Effector CD4-positive, alpha-beta T cell (primary cell): ENCODE data around the gene EGLN2.
"Not testable (repeated sequence)": the region's sequence is repeated elsewhere in the genome, so short reads cannot be mapped to it uniquely, and the experiment has no call there.

Source experiments
- DNase-seq: peaks from one replicate; pipeline ENCODE4 v3.0.0-alpha.2; 2020

The EGLN2 gene

DNA sequence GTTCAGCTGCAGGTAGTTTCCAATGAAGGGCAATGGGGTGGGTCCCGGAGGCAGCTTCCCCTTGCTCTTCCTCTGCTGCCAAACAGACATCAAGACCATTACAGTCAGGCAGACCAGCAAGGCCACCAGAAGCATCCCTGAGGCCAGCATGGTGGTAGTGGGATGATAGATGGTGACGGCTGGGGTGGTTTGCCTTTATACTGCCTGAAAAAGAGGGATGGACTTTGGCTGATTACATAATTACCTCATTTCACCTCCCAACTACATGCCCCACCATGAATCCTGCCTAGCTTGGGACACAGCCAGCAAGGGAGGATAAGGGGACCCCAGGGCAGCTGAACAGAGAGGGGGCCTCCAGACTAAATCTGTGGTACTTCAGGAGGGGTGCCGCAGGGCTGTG lies 51.3 kb downstream of the EGLN2 start, which contains the start of gene CYP2A6:
Gene CYP2A6, minus strand, starts transcription at position 171 of the 400 bp plus-strand sequence. Its CDS starts 21 bp downstream, at position 150.
- DNase-seq = not testable (repeated sequence)

DNA sequence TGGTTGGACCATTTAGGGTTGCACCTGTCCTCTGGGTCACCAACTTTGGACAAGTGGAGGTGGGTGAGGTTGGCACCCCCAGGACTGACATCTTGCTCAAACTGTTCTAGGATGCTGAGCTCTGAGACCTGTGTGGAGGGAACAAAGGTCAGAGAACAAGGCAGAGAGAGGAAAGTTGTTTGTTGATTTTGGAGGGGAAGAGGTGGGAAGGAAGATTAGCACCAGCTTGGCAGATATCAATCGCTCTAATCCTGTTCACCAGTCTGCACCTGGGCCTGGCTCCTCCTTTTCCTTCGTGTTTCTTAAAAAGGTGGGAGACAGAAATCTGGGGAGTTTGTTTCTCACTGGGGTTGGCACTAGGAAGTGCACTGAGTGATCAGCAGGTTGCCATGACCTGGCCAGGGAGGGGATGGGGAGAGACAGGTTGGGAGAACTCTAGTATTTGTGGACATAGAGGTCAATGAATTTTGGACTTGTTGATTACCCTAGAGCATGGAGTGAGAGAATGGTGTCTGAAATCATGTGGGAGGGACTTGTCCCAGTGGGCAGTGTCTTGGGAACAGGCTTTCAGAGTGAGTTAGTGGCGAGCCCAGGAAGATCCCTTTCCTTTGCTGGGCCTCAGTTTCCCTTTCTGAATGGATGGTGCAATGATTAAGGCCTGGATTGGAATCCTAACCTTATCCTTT lies 53.6 kb downstream of the EGLN2 start:
- DNase-seq = not testable (repeated sequence)
